SK-N-SH (cell line): ENCODE measurements around the gene STARD7. TPM values are rescaled to one million over a fixed set of nuclear protein-coding genes. Genes with fewer than 3 reads are reported as not detected.

Experiments
- CTCF ChIA-PET: fragments of 300-600, 350-600 bp; formaldehyde crosslinking; extraction: SDS; loops from one replicate; lab custom pipeline; 2021; lab: Yijun Ruan, JAX
- POLR2A ChIA-PET: fragments of 350-600 bp; sonication (Branson Sonifier 250); formaldehyde crosslinking; extraction: SDS; loops from one replicate; lab custom pipeline; 2020; ENCODE audit warnings: antibody characterized with exemption, inconsistent platforms; lab: Yijun Ruan, JAX
- DNase-seq: peaks from one replicate; pipeline ENCODE4 v3.0.0; 2012
- H2AFZ ChIP-seq: fragments of 200-600 bp; sonication (generic); 2 replicates; pipeline ENCODE4 v1.8.1; 2016; ENCODE audit warnings: antibody characterized with exemption, mild to moderate bottlenecking, low read depth
- H3F3A ChIP-seq: fragments of 200-600 bp; sonication (generic); replicated peaks from 2 replicates; pipeline ENCODE3; 2016; ENCODE audit warnings: antibody characterized with exemption, mild to moderate bottlenecking; ENCODE audit not compliant: insufficient read depth
- H3K27ac ChIP-seq, 2 experiments: fragments of 200-500 bp in 1 of 2; fragments of 200-600 bp in 1 of 2; sonication (Bioruptor generic) in 1 of 2; sonication (generic), shearing (Covaris generic) in 1 of 2; 2 replicates each; pipeline versions ENCODE4 v1.5.1 to v1.6.1; 2014 to 2016; ENCODE audit warnings: low read depth in 2 of 2, inconsistent platforms in 1 of 2, low read length in 1 of 2, mild to moderate bottlenecking in 1 of 2, mixed read lengths in 1 of 2
- H3K27me3 ChIP-seq: fragments of 200-600 bp; sonication (generic), shearing (Covaris generic); 2 replicates; pipeline ENCODE4 v1.6.1; 2016; ENCODE audit warnings: mixed run types; ENCODE audit not compliant: insufficient read depth
- H3K36me3 ChIP-seq, 2 experiments: fragments of 200-500 bp in 1 of 2; fragments of 200-600 bp in 1 of 2; sonication (Bioruptor generic) in 1 of 2; sonication (generic) in 1 of 2; replicated peaks in 1 of 2; 2 replicates each; pipeline versions ENCODE3 to v1.5.1; 2014 to 2016; ENCODE audit warnings: low read length in 1 of 2, mild to moderate bottlenecking in 1 of 2; ENCODE audit not compliant: insufficient read depth in 2 of 2, control insufficient read depth in 1 of 2
- H3K4me1 ChIP-seq, 2 experiments: fragments of 200-500 bp in 1 of 2; fragments of 200-600 bp in 1 of 2; sonication (Bioruptor generic) in 1 of 2; sonication (generic), shearing (Covaris generic) in 1 of 2; 2 replicates each; pipeline versions ENCODE4 v1.5.1 to v1.6.1; 2014 to 2016; ENCODE audit warnings: low read depth in 1 of 2, low read length in 1 of 2, mixed run types in 1 of 2; ENCODE audit not compliant: insufficient read depth in 2 of 2, control insufficient read depth in 1 of 2
- H3K4me2 ChIP-seq: fragments of 200-600 bp; sonication (generic), shearing (Covaris generic); 2 replicates; pipeline ENCODE4 v1.6.1; 2017; ENCODE audit warnings: mixed run types
- H3K4me3 ChIP-seq, 2 experiments: fragments of 200-500 bp in 1 of 2; fragments of 200-600 bp in 1 of 2; sonication (Bioruptor generic) in 1 of 2; sonication (generic), shearing (Covaris generic) in 1 of 2; 2 replicates each; pipeline versions ENCODE4 v1.5.1 to v1.8.1; 2014 to 2016; ENCODE audit warnings: low read depth in 2 of 2, inconsistent platforms in 1 of 2, low read length in 1 of 2, mild to moderate bottlenecking in 1 of 2, mixed read lengths in 1 of 2, moderate library complexity in 1 of 2
- H3K79me2 ChIP-seq: fragments of 200-600 bp; sonication (generic); 2 replicates; pipeline ENCODE4 v1.8.1; 2017; ENCODE audit warnings: mild to moderate bottlenecking; ENCODE audit not compliant: insufficient read depth
- H3K9ac ChIP-seq: fragments of 200-600 bp; sonication (generic); 2 replicates; pipeline ENCODE4 v1.6.1; 2017; ENCODE audit warnings: mixed run types
- H3K9me2 ChIP-seq: fragments of 200-600 bp; sonication (generic); 2 replicates; pipeline ENCODE4 v1.6.1; 2017; ENCODE audit warnings: mixed run types
- H3K9me3 ChIP-seq: fragments of 200-600 bp; sonication (generic); 2 replicates; pipeline ENCODE4 v1.6.1; 2017; ENCODE audit warnings: mixed run types, mild to moderate bottlenecking, moderate library complexity
- H4K20me1 ChIP-seq: fragments of 200-600 bp; sonication (generic); 2 replicates; pipeline ENCODE4 v1.6.1; 2017; ENCODE audit warnings: mild to moderate bottlenecking, mixed run types; ENCODE audit not compliant: insufficient read depth
- CHD2 ChIP-seq: fragments of 150-350 bp; IDR thresholded peaks from 2 replicates; pipeline ENCODE4 v1.6.1; 2018; ENCODE audit warnings: low read length; ENCODE audit not compliant: partially characterized antibody
- ELF1 ChIP-seq: IDR thresholded peaks from 2 replicates; pipeline ENCODE4 v1.4.0; 2012
- FOSL2 ChIP-seq: IDR thresholded peaks from 2 replicates; pipeline ENCODE4 v1.4.0; 2012; ENCODE audit warnings: low read depth, mild to moderate bottlenecking, moderate library complexity, borderline replicate concordance
- FOXJ3 ChIP-seq: sonication (generic); formaldehyde crosslinking; IDR thresholded peaks from 2 replicates; pipeline ENCODE4 v1.5.1; 2020; ENCODE audit warnings: mild to moderate bottlenecking, missing genetic modification reagents
- FOXM1 ChIP-seq: IDR thresholded peaks from 2 replicates; pipeline ENCODE4 v1.4.0; 2012; ENCODE audit warnings: low read depth, mild to moderate bottlenecking
- GABPA ChIP-seq: IDR thresholded peaks from 2 replicates; pipeline ENCODE4 v1.4.0; 2012; ENCODE audit warnings: low read depth, mild to moderate bottlenecking
- IRF3 ChIP-seq: fragments of 150-350 bp; IDR thresholded peaks from 2 replicates; pipeline ENCODE4 v1.6.1; 2016; ENCODE audit warnings: mild to moderate bottlenecking, low read depth, low read length
- MAX ChIP-seq: IDR thresholded peaks from 2 replicates; pipeline ENCODE4 v1.4.0; 2012; ENCODE audit warnings: low read depth
- NFIC ChIP-seq: IDR thresholded peaks from 2 replicates; pipeline ENCODE4 v1.4.0; 2012; ENCODE audit warnings: borderline replicate concordance
- NRF1 ChIP-seq: IDR thresholded peaks from 2 replicates; pipeline ENCODE4 v1.6.1; 2012; ENCODE audit warnings: low read depth, mild to moderate bottlenecking, low read length
- POLR2AphosphoS5 ChIP-seq: IDR thresholded peaks from 2 replicates; pipeline ENCODE4 v1.6.1; 2012; ENCODE audit warnings: low read depth, low read length
- RAD21 ChIP-seq: IDR thresholded peaks from 2 replicates; pipeline ENCODE4 v1.6.1; 2012; ENCODE audit warnings: mild to moderate bottlenecking, low read length
- RCOR1 ChIP-seq: fragments of 150-350 bp; IDR thresholded peaks from 2 replicates; pipeline ENCODE4 v1.6.1; 2017; ENCODE audit warnings: antibody characterized with exemption, low read length
- REST ChIP-seq: IDR thresholded peaks from 2 replicates; pipeline ENCODE4 v1.6.1; 2012; ENCODE audit warnings: mild to moderate bottlenecking, low read depth, low read length, moderate library complexity
- TAF1 ChIP-seq: IDR thresholded peaks from 2 replicates; pipeline ENCODE4 v1.6.1; 2012; ENCODE audit warnings: low read depth, mild to moderate bottlenecking, low read length, moderate library complexity, borderline replicate concordance
- TCF12 ChIP-seq: IDR thresholded peaks from 2 replicates; pipeline ENCODE4 v1.4.0; 2012
- ZBTB33 ChIP-seq: IDR thresholded peaks from 2 replicates; pipeline ENCODE4 v1.4.0; 2012; ENCODE audit warnings: low read depth, borderline replicate concordance
- WGBS: methylation state at CpG from one replicate; pipeline ENCODE4 v1.1.6; 2017; ENCODE audit warnings: low lambda C conversion rate; 5-methylcytosine and 5-hydroxymethylcytosine counted together
- polyA plus RNA-seq, 3 experiments: library from polyadenylated mRNA; depleted of rRNA; stranded (reverse); fragments of >200 nt; gene quantifications; 2 replicates each; pipeline ENCODE4 v1.2.3, GENCODE V29; 2012

The STARD7 gene
- polyA plus RNA-seq, 1 of the 3 experiments (the other 2 are of a cell fraction) = 36.1 TPM

- Histone ChIP-seq H3K4me2 (no peak overlapping the region), H3K9ac (no peak overlapping the region), H2AFZ (no peak overlapping the region), H3K27ac (peak overlapping the region in 1 of 2 experiments; percentile 39; a peak in 1 of 4 replicates), H3K27me3 (no peaks in the 10 kb centered on the region)
- no peak for DNase-seq
- WGBS = 85% methylated on average over 4 of the region's 4 CpGs
- TF ChIP-seq ZBTB33 = no peak
- no peak for TF ChIP-seq FOXJ3 (CRISPR knock-in tag)
- no peak for TF ChIP-seq REST
- peak; percentile 32; the same call in 1 of the 2 replicates for TF ChIP-seq TCF12
- TF ChIP-seq, all 33 proteins: peak for 1
- POLR2A ChIA-PET = no interaction called here
- Histone ChIP-seq H3K4me3 (no peak overlapping the region), H3K4me1 (peaks cover 15 to 19% of the 10 kb centered on the region in 2 experiments; a peak in 3 of 4 replicates), H3K9me2 (no peaks in the 10 kb centered on the region), H4K20me1 (peaks cover 76% of the 10 kb centered on the region), H3K79me2 (peaks cover 100% of the 10 kb centered on the region), H3K36me3 (no peaks in the 10 kb centered on the region), H3K9me3 (no peaks in the 10 kb centered on the region), H3F3A (peaks cover 4% of the 10 kb centered on the region)
- CTCF ChIA-PET = interaction anchor here (1.0 to 3.1 kb wide), 9 partner anchors 12 to 306 kb away, joined by 3 to 14 read pairs (median 4); partner anchors contain the start of genes ADRA2B and CIAO1
These were observed 6.3 kb downstream of the STARD7 start for GRCh38 chr2:96202152-96202854.

GRCh38 chr2:96201338-96201737 lies 7.3 kb downstream of the STARD7 start:
- Histone ChIP-seq H3F3A (peaks cover 4% of the 10 kb centered on the region), H3K4me3 (no peak overlapping the region), H2AFZ (no peak overlapping the region), H3K9ac (no peak overlapping the region), H3K4me2 (no peak overlapping the region), H3K27ac (no peak overlapping the region), H3K9me3 (no peaks in the 10 kb centered on the region), H3K9me2 (no peaks in the 10 kb centered on the region)
- CTCF ChIA-PET = interaction anchor here (0.7 to 2.0 kb wide), 6 partner anchors 26 to 407 kb away, joined by 3 to 8 read pairs (median 4); partner anchors contain the start of gene CIAO1
- DNase-seq = no peak
- TF ChIP-seq TAF1 (no peak), CHD2 (no peak), NRF1 (no peak), RAD21 (no peak), MAX (no peak), IRF3 (no peak), RCOR1 (no peak), NFIC (no peak), FOXJ3 (CRISPR knock-in tag) (no peak), FOSL2 (no peak), GABPA (no peak), FOXM1 (no peak), POLR2AphosphoS5 (no peak), ELF1 (no peak)
- TF ChIP-seq, all 33 proteins: peak for 0
- H3K36me3 ChIP-seq = no peaks in the 10 kb centered on the region
- peaks cover 9 to 14% of the 10 kb centered on the region in 2 experiments; a peak in 3 of 4 replicates for H3K4me1 ChIP-seq
- whole genome bisulfite sequencing = 90% methylated on average over 5 of the region's 5 CpGs
- no peaks in the 10 kb centered on the region for H3K27me3 ChIP-seq
- POLR2A ChIA-PET = no interaction called here
- H4K20me1 ChIP-seq = peaks cover 72% of the 10 kb centered on the region
- H3K79me2 ChIP-seq = peaks cover 100% of the 10 kb centered on the region
